ENCODE data around the gene NAV2. TPM values are rescaled to one million over a fixed set of nuclear protein-coding genes. Genes with fewer than 3 reads are reported as not detected.

Gene NAV2
- total RNA-seq, 1 donor from 2014 or later, result 11.1 TPM

GRCh38 chr11:19805376-19805775, 92.7 kb downstream of the NAV2 start:
- Histone ChIP-seq H3K27me3 (ENCODE audit: control insufficient read depth, insufficient read depth, low read length) (peaks cover 2% of the 10 kb centered on the region), H3K36me3 (ENCODE audit: control insufficient read depth, insufficient read depth, low read length) (no peaks in the 10 kb centered on the region), H3K4me3 (ENCODE audit: low read depth, low read length) (no peak overlapping the region)
- no peak for TF ChIP-seq CTCF (IDR thresholded peaks at IDR 0.05; ENCODE audit: insufficient read depth, low read length, severe bottlenecking)
- DNase-seq (ENCODE audit: low read depth), result no peak
- no peak for FAIRE-seq

GRCh38 chr11:19805827-19806226, 93.2 kb downstream of the NAV2 start:
- Histone ChIP-seq H3K36me3 (ENCODE audit: control insufficient read depth, insufficient read depth, low read length) (no peaks in the 10 kb centered on the region), H3K27me3 (ENCODE audit: control insufficient read depth, insufficient read depth, low read length) (peaks cover 2% of the 10 kb centered on the region), H3K4me3 (ENCODE audit: low read depth, low read length) (no peak overlapping the region)
- DNase-seq (ENCODE audit: low read depth) (no peak), FAIRE-seq (peak; percentile 79)
- no peak for TF ChIP-seq CTCF (IDR thresholded peaks at IDR 0.05; ENCODE audit: insufficient read depth, low read length, severe bottlenecking)

- TF ChIP-seq CTCF (IDR thresholded peaks at IDR 0.05; ENCODE audit: insufficient read depth, low read length, severe bottlenecking), result no peak
- peaks cover under 1% of the 10 kb centered on the region for H3K27me3 ChIP-seq (ENCODE audit: control insufficient read depth, insufficient read depth, low read length)
- DNase-seq (ENCODE audit: low read depth) (no peak), FAIRE-seq (no peak)
- no peak overlapping the region for H3K4me3 ChIP-seq (ENCODE audit: low read depth, low read length)
- H3K36me3 ChIP-seq (ENCODE audit: control insufficient read depth, insufficient read depth, low read length), result no peaks in the 10 kb centered on the region
These were observed 93.6 kb downstream of the NAV2 start for GRCh38 chr11:19806251-19806650.

- FAIRE-seq (no peak), DNase-seq (ENCODE audit: low read depth) (no peak)
- no peak overlapping the region for H3K4me3 ChIP-seq (ENCODE audit: low read depth, low read length)
- no peaks in the 10 kb centered on the region for H3K36me3 ChIP-seq (ENCODE audit: control insufficient read depth, insufficient read depth, low read length)
- TF ChIP-seq CTCF (IDR thresholded peaks at IDR 0.05; ENCODE audit: insufficient read depth, low read length, severe bottlenecking), result no peak
- H3K27me3 ChIP-seq (ENCODE audit: control insufficient read depth, insufficient read depth, low read length), result no peaks in the 10 kb centered on the region
These were observed 95.7 kb downstream of the NAV2 start for GRCh38 chr11:19808076-19808911.

GRCh38 chr11:19810852-19811251, 98.2 kb downstream of the NAV2 start:
- no peak overlapping the region for H3K4me3 ChIP-seq (ENCODE audit: low read depth, low read length)
- no peak for TF ChIP-seq CTCF (IDR thresholded peaks at IDR 0.05; ENCODE audit: insufficient read depth, low read length, severe bottlenecking)
- DNase-seq (ENCODE audit: low read depth), result no peak
- H3K36me3 ChIP-seq (ENCODE audit: control insufficient read depth, insufficient read depth, low read length), result no peaks in the 10 kb centered on the region
- FAIRE-seq, result no peak
- no peaks in the 10 kb centered on the region for H3K27me3 ChIP-seq (ENCODE audit: control insufficient read depth, insufficient read depth, low read length)

GRCh38 chr11:19811380-19811779, 98.7 kb downstream of the NAV2 start:
- no peaks in the 10 kb centered on the region for H3K27me3 ChIP-seq (ENCODE audit: control insufficient read depth, insufficient read depth, low read length)
- FAIRE-seq (no peak), DNase-seq (ENCODE audit: low read depth) (no peak)
- no peak overlapping the region for H3K4me3 ChIP-seq (ENCODE audit: low read depth, low read length)
- no peaks in the 10 kb centered on the region for H3K36me3 ChIP-seq (ENCODE audit: control insufficient read depth, insufficient read depth, low read length)
- no peak for TF ChIP-seq CTCF (IDR thresholded peaks at IDR 0.05; ENCODE audit: insufficient read depth, low read length, severe bottlenecking)

Data from bronchial epithelial cell (primary cell).